RWPE1 (cell line): ENCODE results near the gene SLAIN2.

Source experiments
- CTCF ChIA-PET: fragments of 350-600 bp; sonication (Branson Sonifier 250); formaldehyde crosslinking; extraction: SDS; loops from one replicate; lab custom pipeline; 2021; lab: Yijun Ruan, JAX
- POLR2A ChIA-PET: fragments of 400-600 bp; formaldehyde crosslinking; extraction: SDS; loops from one replicate; lab custom pipeline; 2020; ENCODE audit warnings: antibody characterized with exemption; ENCODE audit not compliant: low non-redundant PET; lab: Yijun Ruan, JAX
- DNase-seq: peaks from one replicate; pipeline ENCODE4 v3.0.0; 2012; ENCODE audit warnings: low spot score
- H3K27ac ChIP-seq: fragments of 450-650 bp; 2 replicates; pipeline ENCODE4 v1.5.1; 2017
- CTCF ChIP-seq: fragments of 450-650 bp; conservative IDR thresholded peaks from 2 replicates; pipeline ENCODE4 v1.5.1; 2017; ENCODE audit warnings: low read depth, mild to moderate bottlenecking

Gene SLAIN2

GRCh38 chr4:48410812-48411211, 69.5 kb downstream of the SLAIN2 start:
- DNase-seq: no peak
- no peak overlapping the region for H3K27ac ChIP-seq
- CTCF ChIA-PET: interaction anchor here (0.6 kb wide), 1 partner anchor 98 kb away, joined by 3 read pairs; no protein-coding TSS in a partner anchor
- TF ChIP-seq CTCF: no peak
- POLR2A ChIA-PET: no interaction called here

DNA sequence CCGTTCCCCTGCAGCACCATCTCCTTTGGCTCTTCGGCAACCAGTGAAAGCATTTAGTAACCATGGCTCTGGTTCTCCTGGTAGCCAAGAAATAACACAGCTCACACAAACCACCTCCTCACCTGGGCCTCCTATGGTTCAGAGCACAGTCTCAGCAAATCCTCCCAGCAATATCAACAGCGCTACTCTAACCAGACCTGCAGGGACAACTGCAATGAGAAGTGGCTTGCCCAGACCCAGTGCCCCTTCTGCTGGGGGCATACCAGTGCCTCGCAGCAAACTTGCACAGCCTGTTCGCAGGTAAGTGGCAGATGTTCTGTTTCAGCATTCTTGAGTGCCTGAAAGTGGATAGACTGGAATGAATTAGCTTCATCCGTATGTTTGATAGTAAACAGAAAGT, 78.8 kb downstream of the SLAIN2 start:
- DNase-seq: no peak
- no peak overlapping the region for H3K27ac ChIP-seq
- ChIA-PET CTCF (interaction anchor here (0.6 to 0.7 kb wide), 2 partner anchors 10 to 199 kb away, joined by 3 to 4 read pairs; no protein-coding TSS in a partner anchor), POLR2A (no interaction called here)
- no peak for TF ChIP-seq CTCF

DNA sequence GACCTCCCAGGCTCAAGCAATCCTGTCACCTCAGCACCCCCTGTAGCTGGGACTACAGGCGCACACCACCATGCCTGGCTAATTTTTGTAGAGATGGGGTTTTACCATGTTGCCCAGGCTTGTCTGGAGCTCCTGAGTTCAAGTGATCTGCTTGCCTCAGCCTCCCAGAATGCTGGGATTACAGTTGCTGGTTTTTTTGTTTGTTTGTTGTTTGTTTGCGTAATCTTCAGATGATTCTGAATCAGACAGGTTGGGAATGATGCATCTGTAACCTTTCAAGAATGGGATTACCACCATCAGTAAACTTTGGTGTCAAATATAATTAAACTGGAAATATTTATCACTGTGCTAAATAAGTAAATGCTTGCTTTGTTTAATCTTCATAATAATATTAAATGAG, 79.8 kb downstream of the SLAIN2 start:
- ChIA-PET CTCF (no interaction called here), POLR2A (no interaction called here)
- no peak for DNase-seq
- no peak overlapping the region for H3K27ac ChIP-seq
- TF ChIP-seq CTCF: no peak

GRCh38 chr4:48428926-48429325, 87.6 kb downstream of the SLAIN2 start:
- POLR2A ChIA-PET: no interaction called here
- no peak for DNase-seq
- no peak overlapping the region for H3K27ac ChIP-seq
- TF ChIP-seq CTCF: no peak
- CTCF ChIA-PET: interaction anchor here (0.6 to 0.7 kb wide), 2 partner anchors 16 to 19 kb away, joined by 3 to 7 read pairs; no protein-coding TSS in a partner anchor

DNA sequence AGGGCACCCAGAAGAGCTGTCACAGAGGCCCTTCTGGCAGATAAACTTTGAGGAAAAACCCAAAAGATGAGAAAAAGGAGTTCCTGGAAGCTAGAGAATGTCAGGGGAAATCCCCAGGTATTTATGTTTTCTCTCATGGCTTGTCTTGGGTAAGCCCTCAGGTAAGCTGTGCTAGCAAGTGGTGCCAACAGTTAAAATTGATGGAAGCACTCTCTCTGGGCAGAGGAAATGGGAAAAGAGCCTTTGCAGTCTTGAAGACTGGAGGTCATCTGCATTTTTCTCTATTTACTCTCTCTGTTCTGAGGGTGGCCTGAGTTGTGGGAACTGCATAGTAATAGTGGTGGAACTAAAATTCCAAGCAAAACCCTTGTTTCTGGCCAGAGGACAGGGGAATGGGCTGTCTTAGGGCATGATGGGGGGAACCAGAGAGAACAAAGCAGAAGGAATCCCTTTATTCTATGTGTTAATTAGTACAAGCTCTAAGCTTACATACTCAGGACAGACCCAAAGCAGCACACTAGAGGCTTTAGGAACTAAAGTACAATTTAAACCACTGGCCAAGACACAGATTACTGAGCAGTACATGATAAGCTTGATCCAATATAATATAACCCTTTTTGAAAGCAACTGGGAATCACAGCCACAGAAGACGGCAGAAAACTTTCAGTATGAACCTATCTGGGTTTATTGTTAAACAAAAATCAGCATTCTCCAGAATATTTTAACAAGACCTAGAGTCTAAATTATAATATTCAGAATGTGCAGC, 88.6 kb downstream of the SLAIN2 start:
- POLR2A ChIA-PET: no interaction called here
- no peak for DNase-seq
- CTCF ChIA-PET: interaction anchor here (0.5 to 0.8 kb wide), 3 partner anchors 10 to 21 kb away, joined by 3 to 5 read pairs (median 4); no protein-coding TSS in a partner anchor
- no peak for TF ChIP-seq CTCF
- no peak overlapping the region for H3K27ac ChIP-seq

- TF ChIP-seq CTCF: no peak
- no peak for DNase-seq
- CTCF ChIA-PET: no interaction called here
- no peak overlapping the region for H3K27ac ChIP-seq
- POLR2A ChIA-PET: no interaction called here
These were observed 90.1 kb downstream of the SLAIN2 start for GRCh38 chr4:48431401-48431800.
